Amniotic stem cell (primary cell): ENCODE data around the gene NFE2L1.

ENCODE experiments used
- DNase-seq: peaks from one replicate; lab custom pipeline; 2025; lab: John Stamatoyannopoulos, UW

NFE2L1 gene

GRCh38 chr17:48110761-48111160 is 62.6 kb downstream of the NFE2L1 start:
- no peak for DNase-seq
